NCI-H226 (cell line): ENCODE results near the gene LRRC59.
"Not testable (repeated sequence)": the region's sequence is repeated elsewhere in the genome, so short reads cannot be mapped to it uniquely, and the experiment has no call there.

Experiments
- DNase-seq: peaks from one replicate; pipeline ENCODE4 v3.0.0-alpha.2; 2015

The LRRC59 gene

GRCh38 chr17:50397111-50397918 lies at the start of gene LRRC59:
TSS of gene LRRC59 (minus strand) at chr17:50397523. CDS start at chr17:50397317, 206 bp downstream.
- peak; percentile 68 for DNase-seq

- no peak for DNase-seq
Observed at GRCh38 chr17:50445730-50446325, 48.5 kb upstream of the LRRC59 start.

GRCh38 chr17:50444841-50445715 lies 47.8 kb upstream of the LRRC59 start:
- no peak for DNase-seq

DNA sequence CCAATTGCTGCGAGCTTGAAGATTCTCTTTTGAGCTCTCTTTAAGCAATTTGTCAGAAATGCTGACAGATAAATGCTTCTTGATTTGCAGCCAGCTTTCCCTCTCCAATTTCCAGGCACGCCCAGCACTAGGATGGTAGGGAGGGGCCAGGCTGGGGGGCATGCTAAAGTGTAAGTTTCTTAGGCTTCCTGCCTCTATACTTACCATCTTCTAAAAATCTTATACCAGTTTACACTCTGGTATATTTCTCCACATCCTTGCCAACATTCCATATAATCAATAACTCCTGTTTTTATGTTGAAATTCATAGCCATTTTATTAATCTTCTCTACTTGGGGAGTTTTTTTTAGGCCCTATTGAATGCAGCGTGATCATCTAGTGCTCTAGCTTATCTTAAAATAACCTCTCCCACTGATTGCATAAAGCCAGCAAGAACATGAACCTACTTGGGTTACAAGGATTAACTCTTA lies 46.2 kb upstream of the LRRC59 start:
- DNase-seq: peak; percentile 61

- DNase-seq: no peak
Observed at GRCh38 chr17:50440838-50441829, 43.8 kb upstream of the LRRC59 start.

GRCh38 chr17:50440172-50440837 lies 43.0 kb upstream of the LRRC59 start:
- no peak for DNase-seq

GRCh38 chr17:50439008-50439407 lies 41.7 kb upstream of the LRRC59 start:
- no peak for DNase-seq

GRCh38 chr17:50437409-50437808 lies 40.1 kb upstream of the LRRC59 start:
- DNase-seq: no peak

GRCh38 chr17:50432125-50432762 lies 34.9 kb upstream of the LRRC59 start:
- DNase-seq: no peak

GRCh38 chr17:50430821-50431618 lies 33.7 kb upstream of the LRRC59 start:
- DNase-seq: no peak

DNA sequence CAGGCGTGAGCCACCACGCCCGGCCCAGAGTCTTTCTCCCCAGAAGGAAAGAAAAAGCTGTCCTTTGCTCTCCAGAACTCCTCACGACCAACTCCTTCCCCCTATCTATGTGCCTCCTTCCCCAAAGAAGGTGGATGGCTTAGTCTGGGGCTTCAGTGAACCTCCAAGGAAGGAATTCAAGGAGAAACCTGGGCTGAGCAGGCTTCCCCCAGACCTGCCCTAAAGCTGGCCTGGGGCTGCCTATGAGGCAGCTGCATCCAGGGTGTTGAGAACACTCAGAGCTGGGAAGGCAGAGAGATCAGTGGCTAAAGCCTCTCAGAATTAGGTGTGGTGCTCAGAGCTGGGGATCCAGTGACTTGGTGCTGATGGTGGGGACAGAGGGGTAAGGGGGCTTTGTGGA lies 32.5 kb upstream of the LRRC59 start:
- DNase-seq: no peak

DNA sequence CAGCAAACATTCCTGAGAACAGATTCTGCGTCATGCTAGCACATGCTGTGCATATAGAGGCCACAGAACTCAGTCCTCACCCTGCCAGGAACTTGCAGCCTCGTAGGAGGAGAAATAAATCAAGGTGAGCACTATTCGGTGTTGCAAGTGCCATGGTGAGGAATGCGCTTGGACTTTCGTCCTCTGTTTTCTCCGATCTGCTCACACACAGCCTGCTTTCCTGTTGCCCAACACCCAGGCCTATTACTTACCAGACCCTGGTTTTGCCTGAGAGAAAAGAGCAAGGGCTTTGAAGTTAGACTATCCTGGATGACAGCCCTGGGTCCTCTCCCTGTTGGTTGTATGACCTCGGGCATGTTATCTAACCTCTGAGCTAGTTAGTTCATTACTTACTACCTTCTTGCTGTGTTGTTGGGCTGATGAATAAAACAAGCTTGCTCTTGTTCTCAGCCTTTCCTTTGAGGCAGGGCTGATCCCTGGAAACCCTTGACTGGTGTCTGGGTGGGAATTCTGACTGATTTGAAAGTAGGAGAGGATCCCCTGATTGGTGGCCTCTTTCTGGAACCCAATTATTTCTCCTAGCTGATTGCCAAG lies 31.6 kb upstream of the LRRC59 start:
- DNase-seq: peak; percentile 22

DNA sequence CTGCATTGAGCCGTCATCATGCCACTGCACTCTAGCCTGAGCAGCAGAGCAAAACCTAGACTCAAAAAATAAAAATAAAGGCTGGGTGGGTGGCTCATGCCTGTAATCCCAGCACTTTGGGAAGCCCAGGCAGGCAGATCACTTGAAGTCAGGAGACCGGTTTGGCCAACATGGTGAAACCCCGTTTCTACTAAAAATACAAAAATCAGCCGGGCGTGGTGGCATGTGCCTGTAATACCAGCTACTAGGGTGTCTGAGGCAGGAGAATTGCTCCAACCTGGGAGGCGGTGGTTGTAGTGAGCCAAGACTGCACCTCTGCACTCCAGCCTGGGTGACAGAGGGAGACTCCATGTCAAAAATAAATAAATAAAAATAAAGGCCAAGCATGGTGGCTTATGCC lies 30.8 kb upstream of the LRRC59 start:
- not testable (repeated sequence) for DNase-seq

DNA sequence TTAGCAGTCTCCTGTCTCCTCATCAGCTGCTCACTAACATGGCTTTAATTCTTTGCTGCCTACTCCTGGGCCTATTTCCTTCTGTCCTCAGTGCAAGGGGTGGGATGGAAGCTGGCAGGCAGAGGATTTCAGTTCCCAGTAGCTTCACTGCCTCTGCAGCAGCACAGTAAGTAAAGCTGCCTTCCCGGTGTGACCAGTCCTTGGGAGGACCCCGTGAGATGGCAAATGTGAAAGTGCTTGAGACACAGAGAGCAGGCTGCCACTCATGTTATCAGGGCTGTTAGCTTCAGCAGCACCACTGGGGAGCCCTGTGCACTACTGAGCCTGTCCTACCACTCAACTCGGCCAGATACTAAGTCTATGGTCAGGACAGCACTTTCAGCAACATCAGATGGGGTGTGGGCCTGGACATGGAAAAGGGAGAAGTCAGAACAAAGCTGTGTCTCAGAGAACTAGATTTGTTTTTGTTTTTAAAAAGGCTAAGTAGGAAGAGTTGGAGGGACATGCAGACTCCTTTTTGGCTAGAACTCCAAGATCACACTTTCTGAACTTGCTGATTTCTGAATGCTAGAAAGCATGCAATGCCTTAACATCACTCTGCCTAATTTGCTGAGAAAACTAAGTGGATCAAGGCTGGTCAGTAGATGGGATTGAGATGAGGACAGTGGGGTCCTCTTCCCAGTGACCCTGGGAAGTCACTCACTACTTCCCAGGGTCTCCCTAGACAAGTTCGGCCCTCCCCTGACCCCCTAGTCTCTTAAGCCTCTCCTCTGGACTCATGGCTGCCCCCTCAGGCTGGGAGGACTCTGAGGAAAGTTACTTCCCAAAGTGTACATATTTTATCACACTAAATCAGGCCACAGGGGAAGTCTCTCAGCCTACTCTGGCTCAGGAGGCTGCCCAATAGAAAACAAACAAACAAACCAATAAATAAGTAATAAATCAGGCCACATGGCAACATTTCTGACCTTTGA lies 29.8 kb upstream of the LRRC59 start:
- DNase-seq: no peak

DNA sequence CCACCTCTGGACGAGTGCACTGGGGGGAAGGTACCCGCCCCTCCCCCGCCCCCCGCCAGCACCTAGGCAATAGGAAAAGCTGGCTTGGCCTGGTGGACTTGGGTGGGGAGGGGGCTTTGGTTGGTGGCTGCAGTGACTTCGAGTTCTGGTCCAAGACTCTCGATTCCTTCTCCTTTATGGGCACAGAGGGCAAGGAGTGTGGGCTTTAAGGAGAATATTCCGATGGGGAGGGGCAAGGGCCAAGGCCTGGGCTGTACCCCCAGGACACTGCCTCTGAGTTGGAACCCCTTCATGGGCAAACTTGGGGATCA lies 29.1 kb upstream of the LRRC59 start:
- DNase-seq: no peak

DNA sequence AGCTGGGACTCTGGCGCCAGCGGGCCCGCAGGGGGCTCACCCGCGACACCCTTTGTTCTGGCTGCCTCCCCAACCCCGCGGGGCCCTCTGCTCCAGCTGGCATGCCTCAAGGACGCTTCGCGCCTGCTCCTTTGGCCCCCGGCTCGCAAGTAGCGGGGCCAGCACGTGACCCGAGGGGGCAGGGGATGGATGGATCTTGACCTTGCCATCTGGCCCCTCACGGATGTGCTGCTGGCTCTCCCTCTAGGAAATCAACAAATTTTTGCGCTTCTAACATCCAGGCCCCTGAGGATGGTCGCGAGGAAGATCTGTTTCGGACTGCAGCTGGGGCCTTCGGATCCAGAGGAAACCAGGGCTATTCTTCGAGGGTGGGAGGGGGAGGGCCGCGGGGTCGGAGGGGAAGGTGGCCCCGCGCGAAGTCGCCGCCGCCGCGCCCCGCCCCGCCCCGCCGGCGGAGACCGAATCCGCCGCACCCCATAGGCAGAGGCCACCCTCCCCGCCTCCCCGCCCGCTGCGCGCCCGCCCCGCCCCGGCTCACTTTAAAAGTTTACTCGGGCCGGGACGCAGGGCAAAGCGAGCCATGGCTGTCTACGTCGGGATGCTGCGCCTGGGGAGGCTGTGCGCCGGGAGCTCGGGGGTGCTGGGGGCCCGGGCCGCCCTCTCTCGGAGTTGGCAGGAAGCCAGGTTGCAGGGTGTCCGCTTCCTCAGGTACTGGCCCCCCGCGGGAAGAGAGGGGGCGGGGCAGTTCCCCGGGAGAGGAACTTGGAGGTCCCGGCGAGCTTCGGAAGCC lies 28.6 kb upstream of the LRRC59 start, which contains the start of gene ACSF2:
Gene ACSF2 (plus strand): TSS at position 537 of the 790 bp plus-strand sequence. CDS start 44 bp downstream, at position 581.
- peak; percentile 29 for DNase-seq

DNA sequence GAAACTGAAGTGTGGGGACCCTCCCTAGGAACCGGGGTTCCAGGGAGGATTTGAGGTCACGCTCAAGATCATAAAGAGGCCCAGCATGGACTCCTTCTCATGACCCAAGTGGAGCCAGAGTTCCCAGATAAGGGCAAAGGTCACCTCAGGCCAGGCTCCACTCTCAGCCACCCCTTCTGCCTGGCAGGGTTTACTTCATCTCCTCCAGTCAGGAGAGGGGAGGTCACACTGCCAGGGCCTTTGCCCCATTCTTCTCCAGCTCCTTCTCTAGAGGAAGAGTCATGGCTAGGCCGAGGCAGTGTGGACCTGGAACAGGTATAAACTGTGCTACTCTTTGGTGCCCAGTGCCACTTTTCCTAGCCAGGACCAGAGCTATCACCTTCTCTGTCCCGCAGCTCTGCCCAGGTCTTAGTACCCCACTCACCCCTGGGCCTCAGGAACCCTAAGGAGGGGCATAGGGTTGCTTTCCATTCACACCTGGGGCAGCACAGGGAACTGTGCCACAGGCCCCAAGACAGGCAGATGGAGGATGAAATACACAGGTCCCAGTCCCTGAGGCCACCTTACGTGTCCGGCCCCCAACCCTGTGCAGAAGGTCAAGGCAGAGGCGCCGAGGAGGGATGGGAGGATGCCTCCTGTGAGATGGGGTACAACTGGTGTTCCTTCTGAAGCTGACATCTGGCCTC lies 27.8 kb upstream of the LRRC59 start:
- DNase-seq: no peak
